ENCODE data around the gene MYBPC3.

DNA sequence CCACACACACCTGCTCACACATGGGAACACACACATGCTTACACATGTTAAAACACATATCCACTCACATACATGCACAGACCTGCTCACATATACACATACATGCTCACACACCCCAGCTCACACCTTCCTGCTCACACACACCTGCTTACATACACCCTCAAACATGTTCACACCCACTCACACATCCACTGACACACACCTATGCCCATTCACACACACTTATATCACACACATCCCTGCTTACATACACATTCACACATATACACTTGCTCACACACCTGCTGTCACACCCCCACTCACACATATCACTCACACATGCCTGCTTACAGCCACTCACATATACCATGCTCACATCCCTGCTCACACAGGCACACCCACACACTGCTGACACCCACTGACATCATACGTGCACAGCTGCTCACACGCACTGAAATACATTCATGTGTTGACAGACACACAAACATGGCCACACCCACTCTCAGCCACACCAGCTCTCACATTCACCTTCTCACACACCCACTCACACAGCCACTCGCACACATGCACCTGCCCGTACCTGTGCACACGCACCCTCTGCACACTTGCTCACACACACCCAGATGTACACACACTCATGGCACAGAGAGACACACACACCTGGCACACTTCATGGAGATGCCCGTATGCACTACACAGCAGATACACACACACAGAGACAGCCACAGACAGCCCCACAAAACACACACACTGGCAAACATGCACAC, 5.7 kb upstream of the MYBPC3 start:
- TF ChIP-seq POLR2AphosphoS5 (IDR thresholded peaks at IDR 0.05; ENCODE audit: insufficient read depth, low read depth, low read length) (no peak), EZH2 (IDR thresholded peaks at IDR 0.05; ENCODE audit: borderline replicate concordance, low read depth, low read length, severe bottlenecking) (no peak)

Measured in endothelial cell of umbilical vein (primary cell).